Thyroid gland (tissue), 4 donors: ENCODE results near the gene TSTD1.

ENCODE experiments used
- POLR2A ChIP-seq, 2 donors: fragments of 450-650 bp; IDR thresholded peaks; one replicate each; pipeline ENCODE4 v1.6.1; 2017; ENCODE audit warnings: antibody characterized with exemption in 2 of 2, mild to moderate bottlenecking in 2 of 2, moderate library complexity in 1 of 2
- TF ChIP-seq, protein P1 (sequence below), 6 experiments: fragments of 200-600 bp in 3 of 6; fragments of 450-650 bp in 3 of 6; sonication (generic) in 3 of 6; IDR thresholded peaks; one replicate each; pipeline ENCODE4 v1.5.1; 2016 to 2019; ENCODE audit warnings: antibody characterized with exemption in 6 of 6, mild to moderate bottlenecking in 2 of 6, inconsistent platforms in 1 of 6, moderate library complexity in 1 of 6

- TF ChIP-seq POLR2A (IDR thresholded peaks at IDR 0.05) = no peak
- TF ChIP-seq, protein P1, sequence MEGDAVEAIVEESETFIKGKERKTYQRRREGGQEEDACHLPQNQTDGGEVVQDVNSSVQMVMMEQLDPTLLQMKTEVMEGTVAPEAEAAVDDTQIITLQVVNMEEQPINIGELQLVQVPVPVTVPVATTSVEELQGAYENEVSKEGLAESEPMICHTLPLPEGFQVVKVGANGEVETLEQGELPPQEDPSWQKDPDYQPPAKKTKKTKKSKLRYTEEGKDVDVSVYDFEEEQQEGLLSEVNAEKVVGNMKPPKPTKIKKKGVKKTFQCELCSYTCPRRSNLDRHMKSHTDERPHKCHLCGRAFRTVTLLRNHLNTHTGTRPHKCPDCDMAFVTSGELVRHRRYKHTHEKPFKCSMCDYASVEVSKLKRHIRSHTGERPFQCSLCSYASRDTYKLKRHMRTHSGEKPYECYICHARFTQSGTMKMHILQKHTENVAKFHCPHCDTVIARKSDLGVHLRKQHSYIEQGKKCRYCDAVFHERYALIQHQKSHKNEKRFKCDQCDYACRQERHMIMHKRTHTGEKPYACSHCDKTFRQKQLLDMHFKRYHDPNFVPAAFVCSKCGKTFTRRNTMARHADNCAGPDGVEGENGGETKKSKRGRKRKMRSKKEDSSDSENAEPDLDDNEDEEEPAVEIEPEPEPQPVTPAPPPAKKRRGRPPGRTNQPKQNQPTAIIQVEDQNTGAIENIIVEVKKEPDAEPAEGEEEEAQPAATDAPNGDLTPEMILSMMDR (IDR thresholded peaks at IDR 0.05) = no peak
These were observed 46.4 kb upstream of the TSTD1 start for GRCh38 chr1:161085165-161085564.
